ENCODE measurements around the gene NR2F1. TPM values are rescaled to one million over a fixed set of nuclear protein-coding genes. Genes with fewer than 3 reads are reported as not detected.

NR2F1 gene
- total RNA-seq, 1 experiment from 2014 or later, result not detected

DNA sequence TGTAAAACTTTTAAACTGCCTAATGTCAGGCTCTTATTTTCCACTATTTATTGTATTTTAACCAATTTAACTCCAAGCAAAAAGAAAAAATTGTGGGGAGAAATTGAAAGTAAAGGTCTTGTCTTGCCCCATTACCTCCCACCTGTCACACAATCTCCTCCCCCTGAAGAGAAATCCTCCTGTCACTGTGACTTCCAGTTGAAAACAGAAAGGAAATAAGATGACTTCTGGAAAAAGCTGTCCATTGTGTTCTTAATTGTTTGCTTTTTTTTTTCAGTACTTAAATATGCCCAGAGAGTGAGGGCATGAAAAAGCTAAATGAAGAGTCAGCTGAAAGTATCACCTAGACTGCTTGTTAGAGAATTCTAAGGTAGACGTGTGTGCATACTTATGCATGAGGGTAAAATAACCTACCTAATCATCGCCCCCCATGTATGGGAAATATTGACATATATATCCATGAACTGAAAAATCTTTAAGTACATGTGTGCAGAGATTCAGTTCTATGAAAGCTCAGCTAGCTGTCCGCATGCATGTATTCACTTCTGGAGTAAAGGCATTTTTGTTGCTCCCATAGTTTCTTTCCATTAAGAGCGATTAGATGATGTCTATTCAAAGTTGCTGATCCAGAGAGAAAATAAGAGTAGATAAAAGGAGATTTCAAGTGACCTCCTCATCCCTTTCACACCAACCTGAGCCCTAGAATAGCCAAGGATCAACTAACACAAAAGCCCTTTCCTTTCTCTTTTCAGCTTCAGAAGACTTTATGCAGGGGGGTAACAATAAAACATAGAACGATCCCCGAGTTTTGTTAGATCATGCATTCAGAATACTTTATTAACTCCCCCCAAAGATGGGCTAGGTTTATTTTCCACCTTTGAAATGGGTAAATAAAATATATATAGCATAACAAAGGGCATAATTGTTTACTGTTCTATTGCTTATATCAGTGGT lies 7.3 kb upstream of the NR2F1 start:
- H3T11ph ChIP-seq (ENCODE audit: low read length), result no peak overlapping the region
- H4K20me1 ChIP-seq (ENCODE audit: control insufficient read depth, insufficient read depth, insufficient read length), result no peaks in the 10 kb centered on the region
- no peak overlapping the region for H2BK15ac ChIP-seq (ENCODE audit: low read depth, low read length)
- H3K4me2 ChIP-seq (ENCODE audit: insufficient read depth, insufficient read length, low read length), result no peak overlapping the region
- H3K23me2 ChIP-seq (ENCODE audit: insufficient read length, low read depth, low read length, poor library complexity, severe bottlenecking), result peaks cover 11% of the 10 kb centered on the region
- H3K56ac ChIP-seq (ENCODE audit: insufficient read length, low read depth, low read length), result no peak overlapping the region
- no peak overlapping the region for H3K23ac ChIP-seq (ENCODE audit: insufficient read length, low read depth, low read length)
- no peak overlapping the region for H3K14ac ChIP-seq (ENCODE audit: insufficient read depth, low read length)
- no peak overlapping the region for H2AK5ac ChIP-seq (ENCODE audit: insufficient read length, low read length)
- no peak overlapping the region for H4K8ac ChIP-seq (replicated peaks; ENCODE audit: insufficient read length, low read depth, low read length)
- H3K79me1 ChIP-seq (ENCODE audit: insufficient read depth, low read depth, low read length, poor library complexity, severe bottlenecking), result no peaks in the 10 kb centered on the region
- Mint-ChIP-seq H3K9me3 (peaks cover 0 to 3% of the 10 kb centered on the region in 2 experiments; a peak in 3 of 5 replicates), H3K4me1 (peaks cover 30 to 48% of the 10 kb centered on the region in 2 experiments), H3K27me3 (ENCODE audit: low read depth) (no peaks in the 10 kb centered on the region; the same call in 1 of the 2 replicates), H3K27ac (no peak overlapping the region), H3K4me3 (no peak overlapping the region), H3K36me3 (ENCODE audit: insufficient read depth in 1 of 3, low read depth in 3 of 3) (no peaks in the 10 kb centered on the region)
- H3K4me1 ChIP-seq (ENCODE audit: insufficient read depth, low read length), result peaks cover 3% of the 10 kb centered on the region; the same call in 1 of the 2 replicates
- no peak overlapping the region for H3K27ac ChIP-seq (ENCODE audit: insufficient read length, low read depth, low read length)
- H2AFZ ChIP-seq (ENCODE audit: low read length), result no peak overlapping the region
- no peak overlapping the region for H4K5ac ChIP-seq (ENCODE audit: insufficient read length, low read depth, low read length)
- no peak overlapping the region for H2BK120ac ChIP-seq (ENCODE audit: low read depth, low read length, poor library complexity, severe bottlenecking)
- H3K9ac ChIP-seq (ENCODE audit: extremely low read depth, insufficient read length, low read length), result no peak overlapping the region
- no peak overlapping the region for H3K18ac ChIP-seq (ENCODE audit: insufficient read length, low read depth, low read length)
- H3K4ac ChIP-seq (ENCODE audit: low read depth, low read length), result no peak overlapping the region
- peaks cover 94% of the 10 kb centered on the region for H3K27me3 ChIP-seq (ENCODE audit: insufficient read depth, low read length)
- WGBS (ENCODE audit: extremely low coverage, insufficient read length, low lambda C conversion rate), result no CpG with 5 or more reads among the region's 6 CpGs
- H4K91ac ChIP-seq (ENCODE audit: insufficient read length, low read depth, low read length), result no peak overlapping the region
- H3K9me3 ChIP-seq (ENCODE audit: control insufficient read depth, low read depth, low read length), result no peaks in the 10 kb centered on the region
- no peak overlapping the region for H2BK5ac ChIP-seq (ENCODE audit: insufficient read length, low read length)
- H2BK12ac ChIP-seq (ENCODE audit: insufficient read length, low read depth, low read length), result no peak overlapping the region
- TF ChIP-seq CTCF (conservative IDR thresholded peaks at IDR 0.05), result no peak
- no peak overlapping the region for H2BK20ac ChIP-seq (ENCODE audit: low read depth, low read length, poor library complexity, severe bottlenecking)
- DNase-seq, result no peak
- no peaks in the 10 kb centered on the region for H3K79me2 ChIP-seq (ENCODE audit: insufficient read depth, low read length)
